NCI-H2107 (cell line): ENCODE measurements around the gene TNIK.
A peak's percentile ranks its signal among the peaks of the same experiment; 100 is the strongest.

Source experiments
- DNase-seq: peaks from one replicate; lab custom pipeline; 2025; lab: John Stamatoyannopoulos, UW

Gene TNIK

GRCh38 chr3:171189394-171190080 is 270.7 kb downstream of the TNIK start:
- no peak for DNase-seq

- peak; percentile 78 for DNase-seq
Measured at GRCh38 chr3:171187706-171188290, 272.4 kb downstream of the TNIK start.

- DNase-seq: no peak
Measured at GRCh38 chr3:171186817-171187500, 273.2 kb downstream of the TNIK start.

GRCh38 chr3:171186383-171186782 is 273.8 kb downstream of the TNIK start:
- no peak for DNase-seq

GRCh38 chr3:171185959-171186358 is 274.2 kb downstream of the TNIK start:
- DNase-seq: no peak

- DNase-seq: no peak
Measured at GRCh38 chr3:171184372-171184771, 275.8 kb downstream of the TNIK start.

GRCh38 chr3:171183042-171183441 is 277.2 kb downstream of the TNIK start:
- DNase-seq: no peak

- DNase-seq: no peak
Measured at GRCh38 chr3:171181907-171182690, 278.1 kb downstream of the TNIK start.

- DNase-seq: no peak
Measured at GRCh38 chr3:171178714-171179113, 281.5 kb downstream of the TNIK start.

- DNase-seq: no peak
Measured at GRCh38 chr3:171177553-171177952, 282.7 kb downstream of the TNIK start.

GRCh38 chr3:171177056-171177455 is 283.1 kb downstream of the TNIK start:
- DNase-seq: no peak

GRCh38 chr3:171176244-171176933 is 283.8 kb downstream of the TNIK start:
- no peak for DNase-seq

- DNase-seq: no peak
Measured at GRCh38 chr3:171175741-171176234, 284.4 kb downstream of the TNIK start.

- no peak for DNase-seq
Measured at GRCh38 chr3:171173736-171174135, 286.5 kb downstream of the TNIK start.

- DNase-seq: no peak
Measured at GRCh38 chr3:171172070-171172469, 288.1 kb downstream of the TNIK start.

GRCh38 chr3:171169866-171170265 is 290.3 kb downstream of the TNIK start:
- DNase-seq: no peak

GRCh38 chr3:171169443-171169842 is 290.8 kb downstream of the TNIK start:
- no peak for DNase-seq

GRCh38 chr3:171168551-171168950 is 291.7 kb downstream of the TNIK start:
- DNase-seq: no peak

GRCh38 chr3:171168086-171168485 is 292.1 kb downstream of the TNIK start:
- peak; percentile 41 for DNase-seq

GRCh38 chr3:171165983-171166382 is 294.2 kb downstream of the TNIK start:
- no peak for DNase-seq

GRCh38 chr3:171165499-171165921 is 294.7 kb downstream of the TNIK start:
- no peak for DNase-seq

- DNase-seq: no peak
Measured at GRCh38 chr3:171164067-171164465, 296.1 kb downstream of the TNIK start.
